Neutrophil (primary cell): ENCODE data around the gene PEG3.

ENCODE experiments used
- H3K27ac ChIP-seq: fragments of 200-600 bp; sonication (generic); 2 replicates; pipeline ENCODE4 v1.5.1; 2016; ENCODE audit warnings: mild to moderate bottlenecking, moderate library complexity
- H3K27me3 ChIP-seq: fragments of 200-600 bp; sonication (generic); 2 replicates; pipeline ENCODE4 v1.6.0; 2016; ENCODE audit warnings: mild to moderate bottlenecking
- H3K36me3 ChIP-seq: fragments of 200-600 bp; sonication (generic); 2 replicates; pipeline ENCODE4 v1.5.1; 2017
- H3K4me1 ChIP-seq, 2 experiments: fragments of 200-600 bp in 1 of 2; sonication (generic) in 1 of 2; 1 replicate in 1 of 2; 2 replicates in 1 of 2; pipeline versions ENCODE4 v1.5.1 to v1.6.1; 2013 to 2016; ENCODE audit warnings: low read depth in 1 of 2, low read length in 1 of 2, mild to moderate bottlenecking in 1 of 2, moderate library complexity in 1 of 2; ENCODE audit not compliant: control insufficient read depth in 1 of 2, insufficient read depth in 1 of 2
- H3K4me3 ChIP-seq, 2 experiments: fragments of 200-600 bp in 1 of 2; sonication (generic) in 1 of 2; 1 replicate in 1 of 2; 2 replicates in 1 of 2; pipeline ENCODE4 v1.5.1; 2013 to 2016; ENCODE audit warnings: low read depth in 1 of 2, low read length in 1 of 2, mild to moderate bottlenecking in 1 of 2, moderate library complexity in 1 of 2
- H3K9me3 ChIP-seq: fragments of 200-600 bp; sonication (generic); 2 replicates; pipeline ENCODE4 v1.5.1; 2016
- TF ChIP-seq, protein P1 (sequence below): fragments of 200-600 bp; sonication (generic); IDR thresholded peaks from 2 replicates; pipeline ENCODE4 v1.5.1; 2016; ENCODE audit warnings: antibody characterized with exemption

Gene PEG3

DNA sequence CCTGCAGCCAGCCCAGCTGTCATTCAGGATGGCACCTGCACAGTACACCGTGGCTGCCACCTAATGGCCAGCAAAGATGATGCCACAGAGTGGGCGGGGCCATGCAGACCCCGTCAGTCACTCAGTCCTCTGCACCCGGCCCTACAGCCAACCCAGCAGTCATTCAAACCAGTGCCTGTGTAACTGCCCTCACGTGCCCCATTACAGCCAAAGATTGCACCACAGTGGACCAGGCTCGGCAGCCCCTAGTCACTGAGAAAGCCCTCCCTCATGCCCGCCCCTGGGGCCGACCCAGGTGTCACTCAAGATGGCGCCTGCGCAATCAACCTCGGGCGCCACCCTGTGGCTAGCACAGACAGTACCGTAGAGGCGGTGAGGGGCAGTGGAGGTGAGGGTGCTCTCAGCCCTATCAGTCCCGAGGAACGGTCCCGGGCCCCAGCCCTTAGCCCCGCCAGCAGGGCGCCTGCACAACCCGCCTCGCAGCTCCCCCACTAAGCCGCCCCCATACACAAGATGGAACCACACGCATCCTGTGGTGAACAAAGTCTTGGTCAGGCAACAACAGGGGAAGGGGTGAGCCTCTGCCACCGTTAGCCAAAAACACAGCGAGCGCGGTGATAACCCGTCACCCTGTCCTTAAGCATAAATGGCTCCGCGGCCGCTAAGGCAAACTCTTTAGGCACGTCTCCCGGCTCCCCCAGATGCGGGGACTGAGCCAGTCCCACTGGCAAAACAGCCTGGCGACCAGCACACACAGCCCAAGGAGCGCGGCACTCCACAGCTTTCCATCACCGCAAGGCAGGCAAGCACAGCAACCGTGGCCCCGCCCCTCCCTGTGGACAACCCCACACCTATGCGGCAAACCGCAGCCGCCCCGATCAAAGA, 2.3 kb downstream of the PEG3 start:
- Histone ChIP-seq H3K36me3 (no peaks in the 10 kb centered on the region), H3K27ac (no peak overlapping the region), H3K4me3 (peak overlapping the region; percentile 32 to 41), H3K9me3 (peaks cover 37% of the 10 kb centered on the region), H3K27me3 (peaks cover 39% of the 10 kb centered on the region), H3K4me1 (peaks cover 20 to 22% of the 10 kb centered on the region in 2 experiments)
- TF ChIP-seq, protein P1, sequence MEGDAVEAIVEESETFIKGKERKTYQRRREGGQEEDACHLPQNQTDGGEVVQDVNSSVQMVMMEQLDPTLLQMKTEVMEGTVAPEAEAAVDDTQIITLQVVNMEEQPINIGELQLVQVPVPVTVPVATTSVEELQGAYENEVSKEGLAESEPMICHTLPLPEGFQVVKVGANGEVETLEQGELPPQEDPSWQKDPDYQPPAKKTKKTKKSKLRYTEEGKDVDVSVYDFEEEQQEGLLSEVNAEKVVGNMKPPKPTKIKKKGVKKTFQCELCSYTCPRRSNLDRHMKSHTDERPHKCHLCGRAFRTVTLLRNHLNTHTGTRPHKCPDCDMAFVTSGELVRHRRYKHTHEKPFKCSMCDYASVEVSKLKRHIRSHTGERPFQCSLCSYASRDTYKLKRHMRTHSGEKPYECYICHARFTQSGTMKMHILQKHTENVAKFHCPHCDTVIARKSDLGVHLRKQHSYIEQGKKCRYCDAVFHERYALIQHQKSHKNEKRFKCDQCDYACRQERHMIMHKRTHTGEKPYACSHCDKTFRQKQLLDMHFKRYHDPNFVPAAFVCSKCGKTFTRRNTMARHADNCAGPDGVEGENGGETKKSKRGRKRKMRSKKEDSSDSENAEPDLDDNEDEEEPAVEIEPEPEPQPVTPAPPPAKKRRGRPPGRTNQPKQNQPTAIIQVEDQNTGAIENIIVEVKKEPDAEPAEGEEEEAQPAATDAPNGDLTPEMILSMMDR, result no peak

DNA sequence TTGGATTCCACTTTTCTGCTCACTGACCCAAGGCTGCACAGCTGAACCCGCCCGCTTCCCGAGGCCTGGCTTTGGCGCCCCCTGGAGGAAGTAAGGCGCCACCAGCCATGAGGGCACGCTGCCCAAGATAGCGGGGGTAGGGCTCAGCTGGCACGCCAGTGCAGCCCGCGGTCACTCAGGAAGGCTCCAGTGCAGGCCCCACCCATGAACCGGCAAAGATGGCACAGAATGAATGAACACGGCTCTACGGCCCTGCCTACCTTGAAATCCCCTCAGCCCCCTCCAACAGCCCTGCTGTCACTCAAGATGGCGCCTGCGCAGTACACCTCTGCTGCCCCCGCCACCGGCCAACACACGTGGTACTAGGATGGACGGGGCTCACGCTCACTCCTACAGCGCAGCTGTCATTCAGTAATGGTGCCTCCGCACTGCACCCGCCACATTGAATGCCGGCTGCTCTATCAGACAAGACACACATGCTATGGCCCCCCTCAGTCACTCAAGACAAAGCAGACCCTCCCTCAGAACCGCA, 3.0 kb downstream of the PEG3 start:
- H3K4me3 ChIP-seq, result peak overlapping the region; percentile 32 to 41
- peaks cover 20 to 22% of the 10 kb centered on the region in 2 experiments for H3K4me1 ChIP-seq
- H3K27me3 ChIP-seq, result peaks cover 35% of the 10 kb centered on the region
- peaks cover 37% of the 10 kb centered on the region for H3K9me3 ChIP-seq
- no peak overlapping the region for H3K27ac ChIP-seq
- TF ChIP-seq, protein P1, result no peak
- no peaks in the 10 kb centered on the region for H3K36me3 ChIP-seq

DNA sequence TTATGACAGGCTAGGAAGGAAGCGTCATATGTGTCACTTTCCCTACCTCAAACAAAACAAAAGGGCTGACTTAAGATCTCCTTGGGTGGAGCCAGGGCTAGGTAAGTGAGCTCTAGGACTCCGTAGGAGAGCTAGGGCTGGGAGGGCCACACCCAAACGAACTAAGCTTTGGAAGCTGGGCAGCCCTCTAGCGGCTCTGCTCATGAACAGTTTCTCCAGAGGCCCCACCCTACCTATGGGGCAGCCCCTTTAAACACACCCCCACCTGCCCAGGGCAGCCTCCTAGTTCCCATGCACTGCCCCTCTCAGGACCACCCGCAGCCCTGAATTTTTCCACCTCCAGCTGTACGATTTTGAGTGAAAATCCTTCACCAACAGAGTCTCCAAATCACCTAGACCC, 3.5 kb downstream of the PEG3 start:
- TF ChIP-seq, protein P1, result no peak
- Histone ChIP-seq H3K9me3 (peaks cover 37% of the 10 kb centered on the region), H3K4me3 (no peak overlapping the region), H3K4me1 (peaks cover 20 to 22% of the 10 kb centered on the region in 2 experiments), H3K36me3 (no peaks in the 10 kb centered on the region), H3K27ac (no peak overlapping the region), H3K27me3 (peaks cover 29% of the 10 kb centered on the region)

DNA sequence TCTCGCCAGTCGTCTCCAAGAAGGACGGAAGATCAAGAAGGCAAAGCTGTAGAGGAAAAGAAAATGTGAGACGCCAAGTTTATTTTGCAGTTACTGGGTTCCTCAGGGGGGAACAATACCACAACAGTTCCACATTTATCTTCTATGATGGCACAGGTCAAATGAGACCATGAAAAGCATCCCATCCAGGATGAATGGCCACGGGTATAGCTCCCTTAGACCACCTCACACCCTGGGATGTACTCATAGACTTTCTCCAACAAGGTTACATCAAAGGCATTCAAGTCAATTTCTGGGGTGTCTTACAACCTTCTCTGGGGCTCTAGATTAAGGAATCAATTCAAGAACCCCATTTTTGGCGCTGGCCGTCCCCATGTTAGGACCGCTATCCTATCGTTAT, 4.5 kb downstream of the PEG3 start:
- Histone ChIP-seq H3K27me3 (peaks cover 20% of the 10 kb centered on the region), H3K4me3 (no peak overlapping the region), H3K4me1 (peaks cover 20 to 22% of the 10 kb centered on the region in 2 experiments), H3K36me3 (no peaks in the 10 kb centered on the region), H3K27ac (no peak overlapping the region), H3K9me3 (peaks cover 34% of the 10 kb centered on the region)
- TF ChIP-seq, protein P1, result no peak

DNA sequence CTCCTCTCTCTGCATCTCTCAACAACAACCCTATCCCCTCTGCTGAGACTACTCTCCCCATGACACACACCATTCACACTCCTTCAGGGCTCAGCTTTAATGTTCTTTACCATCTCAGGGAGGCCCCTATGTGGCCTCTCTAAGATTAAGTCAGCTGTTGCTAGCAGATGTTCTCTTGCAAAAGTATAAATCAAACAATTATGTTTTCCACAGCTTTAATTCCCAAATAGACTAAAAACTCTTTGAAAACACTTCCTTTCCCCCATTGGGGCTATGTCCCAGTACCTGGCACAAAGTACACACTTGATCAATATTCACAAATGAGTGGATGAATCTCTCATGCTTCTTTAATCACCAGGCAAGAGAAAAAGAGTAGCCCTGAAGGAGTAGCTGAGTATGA, 5.1 kb downstream of the PEG3 start:
- Histone ChIP-seq H3K27ac (no peak overlapping the region), H3K36me3 (no peaks in the 10 kb centered on the region), H3K4me3 (no peak overlapping the region), H3K27me3 (peaks cover 13% of the 10 kb centered on the region), H3K4me1 (peaks cover 20 to 22% of the 10 kb centered on the region in 2 experiments), H3K9me3 (peaks cover 30% of the 10 kb centered on the region)
- TF ChIP-seq, protein P1, result no peak
